PFSK-1 (cell line): Measurements from ENCODE around the gene DTX1.

Experiments used
- FOXP2 ChIP-seq: optimal IDR thresholded peaks from 2 replicates; pipeline ENCODE3; 2011; ENCODE audit warnings: borderline replicate concordance, control low read depth, inconsistent platforms; ENCODE audit not compliant: insufficient read depth; ENCODE audit errors: extremely low read length, extremely low read depth
- POLR2AphosphoS5 ChIP-seq: IDR thresholded peaks from 2 replicates; pipeline ENCODE4 v1.6.1; 2012; ENCODE audit warnings: low read depth, mild to moderate bottlenecking, control low read depth, low read length, moderate library complexity
- REST ChIP-seq, 2 experiments: IDR thresholded peaks; 2 replicates each; pipeline versions ENCODE4 v1.6.1 to v1.8.0; 2011 to 2012; ENCODE audit warnings: low read depth in 2 of 2, low read length in 2 of 2, control low read depth in 1 of 2, inconsistent platforms in 1 of 2, mild to moderate bottlenecking in 1 of 2, moderate library complexity in 1 of 2; ENCODE audit not compliant: insufficient read depth in 1 of 2
- TAF1 ChIP-seq: IDR thresholded peaks from 2 replicates; pipeline ENCODE4 v1.6.1; 2012; ENCODE audit warnings: low read length, control low read depth, borderline replicate concordance; ENCODE audit not compliant: insufficient read depth

DNA sequence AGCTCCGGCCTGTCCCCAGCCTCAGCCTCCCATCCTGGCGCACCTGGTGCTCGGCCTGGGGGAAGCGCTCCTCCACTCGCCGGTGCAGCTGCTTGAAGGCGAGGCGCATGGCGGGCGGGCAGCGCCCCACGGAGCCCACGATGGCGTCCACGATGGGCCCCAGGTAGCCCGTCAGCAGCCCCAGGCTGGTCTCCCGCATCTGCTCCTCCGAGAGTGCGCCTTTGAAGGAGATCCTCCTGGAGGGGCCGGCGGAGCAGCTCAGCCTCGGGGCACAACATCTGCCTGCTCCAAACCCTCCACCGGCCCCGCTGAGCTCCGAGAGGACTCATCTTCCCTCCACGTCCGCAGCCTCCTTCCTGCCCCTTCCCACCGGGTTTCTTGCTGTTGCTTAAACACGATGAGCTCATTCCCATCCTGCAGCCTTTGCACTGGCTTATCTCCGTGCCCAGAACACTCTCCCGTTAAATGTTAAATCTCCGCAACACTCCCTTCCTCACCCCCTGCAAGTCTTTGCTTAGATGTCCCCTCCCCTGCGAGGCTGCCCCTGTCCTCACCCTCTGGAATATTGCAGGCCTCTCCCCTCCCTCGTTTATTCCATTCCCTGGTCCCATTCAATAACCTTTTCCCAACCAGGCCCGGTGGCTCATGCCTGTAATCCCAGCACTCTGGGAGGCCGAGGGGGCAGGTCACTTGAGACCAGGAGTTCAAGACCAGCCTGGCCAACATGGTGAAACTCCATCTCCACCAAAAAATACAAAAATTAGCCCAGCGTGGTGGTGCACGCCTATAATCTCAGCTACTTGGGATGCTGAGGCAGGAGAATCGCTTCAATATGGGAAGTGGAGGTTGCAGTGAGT, 55.7 kb downstream of the DTX1 start:
- TF ChIP-seq POLR2AphosphoS5 (no peak), REST (IDR thresholded peaks at IDR 0.05; ENCODE audit: insufficient read depth in 1 of 2, low read depth in 2 of 2, low read length in 2 of 2) (no peak), TAF1 (no peak), FOXP2 (no peak)
